Measurements from ENCODE around the gene HLA-DRB1.

- TF ChIP-seq CTCF (IDR thresholded peaks at IDR 0.05; ENCODE audit: insufficient read depth, low read depth, low read length) (no peak), EZH2 (IDR thresholded peaks at IDR 0.05; ENCODE audit: insufficient read depth, low read length) (no peak)
These were observed 49.0 kb upstream of the HLA-DRB1 start for GRCh38 chr6:32638532-32639219.

Measured in astrocyte (in vitro differentiated cells and primary cell).